Ovary (tissue), 3 donors: ENCODE measurements around the gene COX14.

Source experiments
- CTCF ChIP-seq, 3 donors: fragments of 450-650 bp in 2 of 3; fragments of 200-600 bp in 1 of 3; IDR thresholded peaks; one replicate each; pipeline versions ENCODE4 v1.5.1 to v1.8.0; 2016 to 2022; ENCODE audit warnings: antibody characterized with exemption in 3 of 3, mild to moderate bottlenecking in 1 of 3
- EP300 ChIP-seq: sonication (generic); formaldehyde crosslinking; IDR thresholded peaks from one replicate; pipeline ENCODE4 v1.6.1; 2017; ENCODE audit warnings: antibody characterized with exemption
- POLR2A ChIP-seq: fragments of 450-650 bp; IDR thresholded peaks from one replicate; pipeline ENCODE4 v1.6.1; 2017; ENCODE audit warnings: antibody characterized with exemption, mild to moderate bottlenecking, moderate library complexity
- donor health status: DM: no; HTN: no; CAD: no.

- TF ChIP-seq EP300 (no peak), CTCF (IDR thresholded peaks at IDR 0.05) (no peak), POLR2A (no peak)
Observed at GRCh38 chr12:50112456-50113218, 601 bp downstream of the COX14 start.
